Activated T-helper 1 cell treated with anti-CD3 and anti-CD28 coated beads, Interleukin-12 subunit alpha, Interleukin-12 subunit beta, Interleukin-2, Interleukin-4 antibody, amounts not matched to agents 30 ng/mL and 10 ng/mL and 1 ng/mL, durations not matched to agents 14 hours and 24 hours and 36 hours (primary cell): ENCODE results near the gene ARHGAP10. TPM values are rescaled to one million over a fixed set of nuclear protein-coding genes. Genes with fewer than 3 reads are reported as not detected.
"Not testable (repeated sequence)": the region's sequence is repeated elsewhere in the genome, so short reads cannot be mapped to it uniquely, and the experiment has no call there.

Source experiments
- DNase-seq: peaks from one replicate; pipeline ENCODE4 v3.0.0; 2021; ENCODE audit warnings: low spot score
- H3K27ac Mint-ChIP-seq: one replicate; pipeline ENCODE4 v1.8.0; 2021; ENCODE audit warnings: mild to moderate bottlenecking, mixed read lengths
- H3K27me3 Mint-ChIP-seq: one replicate; pipeline ENCODE4 v1.8.0; 2022; ENCODE audit warnings: mild to moderate bottlenecking, moderate library complexity, mixed read lengths; ENCODE audit not compliant: insufficient read depth
- H3K36me3 Mint-ChIP-seq: one replicate; pipeline ENCODE4 v1.8.0; 2021; ENCODE audit warnings: low read depth, mixed read lengths
- H3K4me1 Mint-ChIP-seq: one replicate; pipeline ENCODE4 v1.8.0; 2021; ENCODE audit warnings: low read depth, mixed read lengths
- H3K4me3 Mint-ChIP-seq: one replicate; pipeline ENCODE4 v1.8.0; 2021; ENCODE audit warnings: mild to moderate bottlenecking, moderate library complexity, mixed read lengths
- H3K9me3 Mint-ChIP-seq: one replicate; pipeline ENCODE4 v1.8.0; 2021; ENCODE audit warnings: mixed read lengths
- intact Hi-C: fragments of 100-400 bp; cut with micrococcal nuclease; formaldehyde crosslinking; loops from one replicate; pipeline ENCODE4 v1.15.1; 2024
- total RNA-seq: library from RNA; stranded (reverse); gene quantifications from 2 replicates; pipeline ENCODE4 v1.2.3, GENCODE V29; 2022

The ARHGAP10 gene
- total RNA-seq, 1 donor from 2014 or later = 7.4 TPM

DNA sequence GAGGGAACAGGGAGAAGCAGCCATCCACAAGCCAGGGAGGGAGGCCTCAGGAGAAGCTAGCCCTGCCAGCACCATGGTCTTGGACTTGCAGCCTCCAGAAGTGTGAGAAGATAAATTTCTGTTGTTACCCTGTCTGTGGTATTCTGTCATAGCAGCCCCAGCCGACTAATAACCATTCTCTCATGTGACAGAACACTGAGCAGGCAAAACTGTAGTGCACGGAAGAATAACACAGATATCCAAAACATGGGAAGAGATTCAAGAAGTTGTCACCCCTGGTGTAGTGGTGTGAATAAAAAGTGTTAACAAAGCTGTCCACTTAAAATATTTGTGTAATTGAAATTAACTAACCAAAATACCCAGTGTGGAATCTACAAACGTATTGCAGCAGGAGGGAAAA, 265.0 kb downstream of the ARHGAP10 start:
- H3K27ac Mint-ChIP-seq = no peak overlapping the region
- H3K36me3 Mint-ChIP-seq = peaks cover 1% of the 10 kb centered on the region
- H3K4me3 Mint-ChIP-seq = no peak overlapping the region
- H3K9me3 Mint-ChIP-seq = no peaks in the 10 kb centered on the region
- H3K4me1 Mint-ChIP-seq = no peaks in the 10 kb centered on the region
- peaks cover 4% of the 10 kb centered on the region for H3K27me3 Mint-ChIP-seq
- intact Hi-C loops = no loop called here
- DNase-seq = no peak

DNA sequence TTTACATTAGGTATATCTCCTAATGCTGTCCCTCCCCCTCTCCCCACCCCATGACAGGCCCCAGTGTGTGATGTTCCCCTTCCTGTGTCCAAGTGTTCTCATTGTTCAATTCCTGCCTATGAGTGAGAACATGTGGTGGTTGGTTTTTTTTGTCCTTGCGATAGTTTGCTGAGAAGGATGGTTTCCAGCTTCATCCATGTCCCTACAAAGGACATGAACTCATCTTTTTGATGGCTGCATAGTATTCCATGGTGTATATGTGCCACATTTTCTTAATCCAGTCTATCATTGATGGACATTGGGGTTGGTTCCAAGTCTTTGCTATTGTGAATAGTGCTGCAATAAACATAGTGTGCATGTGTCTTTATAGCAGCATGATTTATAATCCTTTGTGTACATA, 268.1 kb downstream of the ARHGAP10 start:
- intact Hi-C loops, H3K4me3 Mint-ChIP-seq, DNase-seq, H3K36me3 Mint-ChIP-seq, H3K27ac Mint-ChIP-seq, H3K27me3 Mint-ChIP-seq, H3K9me3 Mint-ChIP-seq: not testable (repeated sequence)
- peaks cover 12% of the 10 kb centered on the region for H3K4me1 Mint-ChIP-seq

DNA sequence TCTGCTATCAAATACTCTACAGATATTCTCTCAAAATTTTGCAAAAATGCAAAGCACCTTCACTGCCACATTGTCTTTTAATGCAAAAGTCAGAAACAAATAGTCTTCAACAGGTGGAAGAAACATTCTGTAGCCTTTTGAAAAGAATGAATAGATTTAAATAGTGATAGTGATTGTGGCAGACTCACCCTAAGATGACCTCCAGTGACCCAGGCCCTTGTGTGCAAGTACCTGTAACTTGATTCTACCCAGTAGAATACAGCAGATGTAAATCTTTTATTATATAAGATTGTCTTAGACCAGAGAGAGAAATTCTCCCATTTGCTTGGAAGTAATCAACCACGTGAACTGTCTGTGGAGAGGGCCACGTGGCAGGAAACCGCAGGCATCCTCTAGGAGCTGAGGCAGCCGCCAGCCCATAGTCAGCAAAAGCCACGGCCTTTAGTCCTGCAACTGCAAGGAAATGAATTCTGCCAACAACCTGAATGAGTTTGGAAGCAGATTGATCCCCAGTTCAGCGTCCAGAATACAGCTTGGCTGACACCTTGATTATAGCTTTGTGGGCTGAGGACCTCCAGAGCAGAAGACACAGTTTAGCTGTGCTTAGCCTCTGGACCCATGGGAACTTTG, 272.5 kb downstream of the ARHGAP10 start:
- peaks cover 12% of the 10 kb centered on the region for H3K4me1 Mint-ChIP-seq
- DNase-seq = no peak
- no peak overlapping the region for H3K4me3 Mint-ChIP-seq
- peaks cover 2% of the 10 kb centered on the region for H3K36me3 Mint-ChIP-seq
- no peaks in the 10 kb centered on the region for H3K27me3 Mint-ChIP-seq
- H3K27ac Mint-ChIP-seq = no peak overlapping the region
- intact Hi-C loops = no loop called here
- H3K9me3 Mint-ChIP-seq = no peaks in the 10 kb centered on the region

DNA sequence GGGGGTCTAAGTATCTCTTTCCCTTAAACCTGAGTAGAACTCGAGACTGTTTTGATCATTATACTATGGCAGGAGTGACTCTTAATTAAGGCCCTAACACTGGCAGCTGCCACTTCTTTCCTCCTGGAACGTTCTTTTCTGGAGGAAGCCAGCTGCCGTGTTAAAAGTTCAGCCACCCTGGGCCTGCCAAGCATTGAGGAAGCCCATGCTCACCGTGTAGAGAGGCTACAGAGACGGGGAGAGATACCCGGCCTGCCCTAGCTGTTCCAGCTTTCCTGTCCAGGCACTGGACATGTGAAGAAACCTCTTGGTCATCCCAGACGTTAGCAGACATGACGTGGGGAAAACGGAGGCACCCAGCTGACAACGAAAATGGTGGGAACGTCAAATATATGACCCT, 274.1 kb downstream of the ARHGAP10 start:
- Mint-ChIP-seq H3K27me3 (no peaks in the 10 kb centered on the region), H3K36me3 (peaks cover 2% of the 10 kb centered on the region), H3K9me3 (no peaks in the 10 kb centered on the region), H3K4me1 (peaks cover 12% of the 10 kb centered on the region), H3K27ac (no peak overlapping the region), H3K4me3 (no peak overlapping the region)
- intact Hi-C loops = no loop called here
- no peak for DNase-seq

DNA sequence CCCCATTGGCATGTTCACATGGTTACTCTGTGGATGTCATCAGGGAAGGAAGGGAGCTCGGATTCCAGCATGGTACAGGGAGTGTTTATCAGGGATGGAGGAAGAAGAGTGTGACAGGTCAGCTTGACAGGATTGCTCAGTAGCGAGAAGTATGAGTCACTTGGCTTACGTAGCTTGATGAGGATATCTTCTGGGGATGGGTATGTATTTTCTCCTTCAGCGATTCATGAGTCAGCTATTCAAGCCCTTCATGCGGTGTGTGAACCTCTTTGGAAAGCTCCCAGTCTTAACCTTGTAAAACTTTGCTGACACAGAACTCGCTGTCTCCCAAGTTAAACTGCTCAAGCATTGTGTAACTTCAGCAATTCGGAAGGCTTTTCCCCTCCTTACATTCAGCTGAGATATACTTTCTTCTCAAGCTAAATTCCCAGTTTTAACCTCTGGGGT, 275.4 kb downstream of the ARHGAP10 start:
- Mint-ChIP-seq H3K9me3 (no peaks in the 10 kb centered on the region), H3K36me3 (peaks cover 2% of the 10 kb centered on the region), H3K27ac (no peak overlapping the region), H3K27me3 (no peaks in the 10 kb centered on the region), H3K4me1 (peaks cover 12% of the 10 kb centered on the region), H3K4me3 (no peak overlapping the region)
- DNase-seq = no peak
- intact Hi-C loops = no loop called here

DNA sequence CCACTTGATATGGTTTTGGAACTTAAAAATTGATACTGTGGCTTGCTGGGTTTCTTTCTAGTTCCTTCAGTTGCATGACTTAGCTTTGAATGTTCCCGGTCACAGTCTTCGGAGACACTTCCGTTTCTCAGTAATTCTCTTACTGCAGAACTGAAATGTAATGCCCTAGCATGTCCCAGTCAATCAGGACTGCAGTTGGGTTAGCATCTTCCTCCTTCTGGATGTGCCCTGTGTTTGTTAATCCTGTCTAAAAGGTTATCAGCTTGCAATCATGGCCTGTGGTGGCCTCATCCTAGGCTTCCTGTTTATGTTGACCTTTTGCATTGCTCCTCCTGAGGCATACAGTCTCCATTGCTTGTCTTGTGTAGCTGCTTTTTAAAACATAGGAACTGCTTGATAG, 275.9 kb downstream of the ARHGAP10 start:
- Mint-ChIP-seq H3K27ac (no peak overlapping the region), H3K27me3 (no peaks in the 10 kb centered on the region), H3K9me3 (no peaks in the 10 kb centered on the region), H3K4me1 (peaks cover 12% of the 10 kb centered on the region), H3K36me3 (peaks cover 2% of the 10 kb centered on the region), H3K4me3 (no peak overlapping the region)
- intact Hi-C loops = no loop called here
- no peak for DNase-seq

DNA sequence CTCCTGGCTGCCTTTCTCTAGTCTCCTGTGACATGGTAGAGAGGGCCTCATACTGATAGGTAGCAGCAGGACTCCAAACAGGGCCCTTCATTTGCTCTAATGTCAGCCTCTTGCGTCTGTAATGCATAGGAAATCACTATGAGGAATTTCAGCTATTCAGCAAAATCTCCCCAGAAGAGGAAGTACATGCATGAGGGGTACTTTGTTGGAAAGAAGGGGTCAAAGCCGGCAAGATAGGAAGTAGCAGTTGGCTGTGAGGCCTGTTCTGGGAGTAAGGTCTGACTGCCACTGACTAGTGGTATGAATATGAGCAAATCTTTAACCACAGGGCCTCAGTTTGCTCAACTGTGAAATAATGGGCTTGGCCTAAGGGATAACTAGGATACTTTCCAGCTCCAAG, 283.2 kb downstream of the ARHGAP10 start:
- Mint-ChIP-seq H3K4me1 (no peaks in the 10 kb centered on the region), H3K9me3 (no peaks in the 10 kb centered on the region), H3K36me3 (no peaks in the 10 kb centered on the region), H3K4me3 (no peak overlapping the region), H3K27ac (no peak overlapping the region), H3K27me3 (no peaks in the 10 kb centered on the region)
- intact Hi-C loops = no loop called here
- no peak for DNase-seq

DNA sequence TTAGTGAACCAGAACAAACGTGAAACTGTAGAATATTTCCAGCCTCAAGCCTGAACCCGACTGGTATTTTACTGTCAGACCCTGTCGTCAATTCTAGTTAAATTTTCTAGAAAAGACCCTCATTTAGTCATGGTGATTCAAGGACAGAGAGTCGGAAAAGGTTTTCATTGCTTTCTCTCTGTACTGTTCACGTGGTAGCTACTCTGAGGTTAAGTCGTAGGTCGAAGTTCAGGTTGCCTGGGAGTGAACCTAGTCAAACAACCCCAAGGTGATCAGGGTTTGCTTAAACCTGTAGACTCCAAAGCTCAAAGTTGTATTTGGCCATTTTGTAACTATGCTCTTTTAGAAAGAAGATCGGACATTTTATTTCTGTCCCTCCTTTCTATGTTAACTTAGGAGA, 283.6 kb downstream of the ARHGAP10 start:
- no peak for DNase-seq
- Mint-ChIP-seq H3K4me1 (no peaks in the 10 kb centered on the region), H3K9me3 (no peaks in the 10 kb centered on the region), H3K27me3 (no peaks in the 10 kb centered on the region), H3K4me3 (no peak overlapping the region), H3K36me3 (no peaks in the 10 kb centered on the region), H3K27ac (no peak overlapping the region)
- intact Hi-C loops = no loop called here

DNA sequence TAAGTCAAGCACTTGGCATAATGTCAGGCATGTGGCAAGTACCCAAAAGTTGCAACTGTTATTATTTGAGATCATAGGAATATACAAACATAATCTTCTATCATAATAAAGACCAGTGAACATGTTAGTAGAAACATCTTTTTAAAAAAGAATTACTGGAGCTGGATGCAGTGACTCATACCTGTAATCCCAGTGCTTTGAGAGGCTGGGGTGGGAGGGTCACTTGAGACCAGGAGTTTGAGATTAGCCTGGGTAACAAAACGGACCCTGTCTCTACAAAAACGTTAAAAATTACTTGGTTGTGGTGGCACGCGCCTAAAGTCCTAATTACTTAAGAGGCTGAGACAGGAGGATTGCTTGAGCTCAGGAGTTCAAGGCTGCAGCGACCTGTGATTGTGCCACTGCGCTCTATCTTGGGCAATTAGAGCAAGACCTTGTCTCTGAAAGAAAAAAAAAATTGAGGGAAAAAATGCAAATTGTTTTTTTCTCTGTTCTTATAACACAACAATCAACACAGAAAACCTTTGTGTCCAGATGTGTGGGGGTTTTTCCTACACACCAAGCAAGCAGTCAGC, 284.3 kb downstream of the ARHGAP10 start:
- Mint-ChIP-seq H3K27ac (no peak overlapping the region), H3K4me1 (no peaks in the 10 kb centered on the region), H3K36me3 (no peaks in the 10 kb centered on the region), H3K9me3 (no peaks in the 10 kb centered on the region), H3K4me3 (no peak overlapping the region), H3K27me3 (no peaks in the 10 kb centered on the region)
- intact Hi-C loops = no loop called here
- no peak for DNase-seq

DNA sequence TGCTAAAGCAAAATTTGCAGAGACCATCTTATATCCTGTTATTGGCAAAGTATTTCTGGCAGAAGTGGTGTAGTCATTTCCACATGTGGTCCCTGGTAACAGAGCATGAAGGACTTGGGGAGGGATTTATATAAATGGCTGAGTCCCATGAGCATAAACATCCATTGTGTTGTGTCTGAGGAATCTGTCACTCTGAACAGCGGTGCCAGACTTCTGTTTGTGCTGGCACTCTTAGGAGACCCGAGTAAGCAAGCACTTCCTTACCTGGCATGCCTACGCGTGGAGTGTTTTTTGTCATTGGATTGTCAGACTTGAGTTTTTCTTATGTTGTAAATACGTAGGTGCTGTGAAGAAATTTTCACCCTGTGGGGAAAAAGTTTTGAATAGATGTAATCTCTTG, 285.9 kb downstream of the ARHGAP10 start:
- no peak overlapping the region for H3K27ac Mint-ChIP-seq
- H3K4me3 Mint-ChIP-seq = no peak overlapping the region
- no peaks in the 10 kb centered on the region for H3K27me3 Mint-ChIP-seq
- intact Hi-C loops = no loop called here
- no peaks in the 10 kb centered on the region for H3K4me1 Mint-ChIP-seq
- no peaks in the 10 kb centered on the region for H3K36me3 Mint-ChIP-seq
- no peaks in the 10 kb centered on the region for H3K9me3 Mint-ChIP-seq
- DNase-seq = no peak

DNA sequence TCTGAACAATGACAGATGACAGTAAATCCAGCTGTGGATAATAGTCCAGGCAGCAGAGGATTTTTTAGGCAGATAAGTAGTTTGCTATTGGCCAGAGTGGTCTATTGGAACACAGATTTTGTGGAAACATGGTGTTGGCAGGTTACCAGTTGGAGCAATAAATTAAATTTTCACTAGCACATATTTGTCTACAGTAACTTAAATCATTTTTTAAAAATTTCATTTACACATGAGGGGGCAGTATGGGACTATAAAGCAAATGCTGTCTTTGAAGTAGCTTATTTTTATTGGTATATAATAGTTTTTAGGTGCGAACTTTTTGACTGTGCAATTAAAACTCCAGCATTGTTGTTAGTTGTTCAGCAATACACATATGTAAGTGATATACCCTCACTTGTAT, 289.8 kb downstream of the ARHGAP10 start:
- intact Hi-C loops = no loop called here
- DNase-seq = no peak
- no peaks in the 10 kb centered on the region for H3K27me3 Mint-ChIP-seq
- no peaks in the 10 kb centered on the region for H3K9me3 Mint-ChIP-seq
- no peaks in the 10 kb centered on the region for H3K4me1 Mint-ChIP-seq
- H3K4me3 Mint-ChIP-seq = no peak overlapping the region
- H3K27ac Mint-ChIP-seq = no peak overlapping the region
- H3K36me3 Mint-ChIP-seq = no peaks in the 10 kb centered on the region

DNA sequence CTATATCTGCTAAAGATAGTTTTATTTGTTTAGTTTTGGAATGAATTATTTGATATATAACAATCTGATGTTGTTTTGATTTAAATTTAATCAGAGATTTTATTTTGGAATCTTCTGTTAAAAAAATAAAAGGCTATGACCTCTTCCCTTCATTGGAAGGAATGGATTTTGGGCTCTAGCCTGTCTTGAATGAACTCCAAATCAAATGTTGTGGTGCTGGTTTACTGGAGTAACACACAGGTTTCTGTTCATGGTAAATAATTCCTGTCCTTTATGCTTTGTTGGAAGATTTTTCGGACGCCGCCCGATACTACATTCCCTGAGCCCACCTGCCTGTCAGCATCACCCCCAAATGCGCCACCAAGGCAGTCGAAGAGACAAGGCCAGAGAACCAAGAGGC, 291.1 kb downstream of the ARHGAP10 start:
- no peaks in the 10 kb centered on the region for H3K27me3 Mint-ChIP-seq
- no peaks in the 10 kb centered on the region for H3K9me3 Mint-ChIP-seq
- no peaks in the 10 kb centered on the region for H3K4me1 Mint-ChIP-seq
- no peak for DNase-seq
- H3K27ac Mint-ChIP-seq = no peak overlapping the region
- intact Hi-C loops = no loop called here
- no peak overlapping the region for H3K4me3 Mint-ChIP-seq
- H3K36me3 Mint-ChIP-seq = no peaks in the 10 kb centered on the region

DNA sequence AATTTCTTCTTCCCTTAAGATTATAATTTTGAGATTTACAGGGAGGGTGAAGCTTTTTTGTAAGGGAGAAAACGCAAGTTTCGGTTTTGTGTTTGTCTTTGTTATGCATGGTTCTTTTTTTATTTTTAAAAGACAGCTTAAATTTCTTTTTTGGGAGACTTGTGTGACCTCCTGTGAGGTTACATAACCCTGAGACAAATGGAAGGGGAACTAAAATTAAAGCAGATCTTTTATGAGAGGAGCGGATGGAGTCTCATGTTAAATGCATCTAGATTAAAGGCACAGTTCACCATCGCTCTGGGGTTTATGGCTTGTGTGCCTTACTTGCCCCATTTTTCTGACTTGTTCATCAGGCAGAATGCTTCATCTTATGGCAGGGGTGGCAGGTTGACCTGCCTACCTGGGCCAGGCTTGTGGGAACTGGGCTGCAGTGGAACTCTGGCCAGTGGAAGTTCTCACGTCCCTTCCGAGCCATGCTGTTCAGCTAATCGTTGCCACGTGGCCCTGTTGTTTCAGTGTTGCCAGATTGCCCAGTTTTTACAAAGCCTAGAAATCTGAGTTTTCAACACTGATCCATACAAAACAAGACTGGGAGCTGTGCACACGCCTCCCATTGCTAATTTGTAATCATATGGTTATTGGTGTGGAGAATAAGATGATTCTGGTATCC, 291.8 kb downstream of the ARHGAP10 start:
- Mint-ChIP-seq H3K4me1 (no peaks in the 10 kb centered on the region), H3K27me3 (no peaks in the 10 kb centered on the region), H3K4me3 (no peak overlapping the region), H3K9me3 (peaks cover 3% of the 10 kb centered on the region), H3K27ac (no peak overlapping the region), H3K36me3 (no peaks in the 10 kb centered on the region)
- no peak for DNase-seq
- intact Hi-C loops = no loop called here
